K562 (cell line): ENCODE measurements around the gene THAP5. TPM values are rescaled to one million over a fixed set of nuclear protein-coding genes. Genes with fewer than 3 reads are reported as not detected.
A peak's percentile ranks its signal among the peaks of the same experiment; 100 is the strongest.
"Not testable (repeated sequence)": the region's sequence is repeated elsewhere in the genome, so short reads cannot be mapped to it uniquely, and the experiment has no call there.

Experiments used
- ATAC-seq: fragments of 200-7000 bp; cut with Tn5 transposase; 3 replicates; pipeline ENCODE4 v1.9.1; 2020; ENCODE audit warnings: moderate library complexity
- BruUV-seq: library from RNA; stranded (reverse); fragments of 400-500 nt; replicated peaks from 2 replicates; lab custom pipeline; 2021; lab: Mats Ljungman, UMichigan
- CTCF ChIA-PET: fragments of 300-600 bp; formaldehyde crosslinking; extraction: SDS; loops from one replicate; lab custom pipeline; 2021; ENCODE audit warnings: low intra/inter-chr PET ratio; lab: Yijun Ruan, JAX
- POLR2A ChIA-PET: fragments of 300-600, 350-650 bp; sonication (Branson Sonifier 250); formaldehyde crosslinking; extraction: SDS; loops from one replicate; lab custom pipeline; 2021; ENCODE audit warnings: antibody characterized with exemption, inconsistent platforms; lab: Yijun Ruan, JAX
- DNase-seq, 4 experiments: peaks; one replicate each; pipeline versions ENCODE4 v3.0.0 to v3.0.0-alpha.2; 2011 to 2018; ENCODE audit warnings: low spot score in 3 of 4, mixed read lengths in 3 of 4; ENCODE audit errors: extremely low read depth in 1 of 4
- FAIRE-seq: peaks from 2 replicates; lab custom pipeline; 2011; peaks lifted over from hg19 to GRCh38; lab: Jason Lieb, UNC
- H2AFZ ChIP-seq: 2 replicates; pipeline ENCODE4 v1.6.0; 2011; ENCODE audit warnings: low read depth, low read length, control low read depth, inconsistent platforms
- H3K27ac ChIP-seq: fragments of 200-600 bp; 3 replicates; pipeline ENCODE4 v1.8.0; 2011; ENCODE audit warnings: low read depth, mild to moderate bottlenecking, control low read depth, inconsistent platforms, low read length, moderate library complexity, mixed read lengths; ENCODE audit errors: extremely low read depth
- H3K27me3 ChIP-seq, 2 experiments: fragments of 300-600 bp in 1 of 2; 2 replicates in 1 of 2; 3 replicates in 1 of 2; pipeline versions ENCODE4 v1.6.0 to v1.8.0; 2011; ENCODE audit warnings: inconsistent platforms in 2 of 2, low read length in 2 of 2, mild to moderate bottlenecking in 1 of 2, mixed read lengths in 1 of 2, moderate library complexity in 1 of 2; ENCODE audit not compliant: control insufficient read depth in 2 of 2, insufficient read depth in 2 of 2
- H3K36me3 ChIP-seq: fragments of 300-600 bp; 3 replicates; pipeline ENCODE4 v1.8.0; 2011; ENCODE audit warnings: mild to moderate bottlenecking, low read length, inconsistent platforms; ENCODE audit not compliant: control insufficient read depth, insufficient read depth
- H3K4me1 ChIP-seq, 2 experiments: fragments of 200-600 bp in 1 of 2; replicated peaks in 1 of 2; 2 replicates in 1 of 2; 3 replicates in 1 of 2; pipeline versions ENCODE4 v1.5.1 to v1.8.0; 2011; ENCODE audit warnings: inconsistent platforms in 2 of 2, low read length in 2 of 2, mild to moderate bottlenecking in 1 of 2, mixed read lengths in 1 of 2, moderate library complexity in 1 of 2; ENCODE audit not compliant: control insufficient read depth in 2 of 2, insufficient read depth in 2 of 2
- H3K4me2 ChIP-seq: 2 replicates; pipeline ENCODE4 v1.6.1; 2011; ENCODE audit warnings: low read length, control low read depth, inconsistent platforms, mixed read lengths; ENCODE audit not compliant: insufficient read depth
- H3K4me3 ChIP-seq: fragments of 200-600 bp; sonication (generic), shearing (Covaris generic); 2 replicates; pipeline ENCODE4 v1.5.1; 2016; ENCODE audit warnings: control low read depth, inconsistent platforms
- H3K79me2 ChIP-seq: fragments of 200-600 bp; 3 replicates; pipeline ENCODE4 v1.8.0; 2011; ENCODE audit warnings: low read length, inconsistent platforms; ENCODE audit not compliant: control insufficient read depth, insufficient read depth
- H3K9ac ChIP-seq, 2 experiments: 2 replicates each; pipeline versions ENCODE4 v1.6.0 to v1.6.1; 2011; ENCODE audit warnings: low read depth in 2 of 2, low read length in 2 of 2, control low read depth in 1 of 2, inconsistent platforms in 1 of 2, mild to moderate bottlenecking in 1 of 2, mixed read lengths in 1 of 2; ENCODE audit not compliant: insufficient read depth in 1 of 2
- H3K9me1 ChIP-seq: one replicate; pipeline ENCODE4 v1.6.0; 2011; ENCODE audit warnings: inconsistent platforms, mild to moderate bottlenecking, low read length, moderate library complexity; ENCODE audit not compliant: control insufficient read depth, insufficient read depth
- H3K9me3 ChIP-seq: replicated peaks from 2 replicates; pipeline ENCODE4 v1.5.1; 2011; ENCODE audit warnings: low read depth, low read length, inconsistent platforms; ENCODE audit not compliant: control insufficient read depth, insufficient read depth
- H4K20me1 ChIP-seq: replicated peaks from 2 replicates; pipeline ENCODE4 v1.6.1; 2011; ENCODE audit warnings: low read length, inconsistent platforms, mixed read lengths; ENCODE audit not compliant: control insufficient read depth, insufficient read depth
- CBX3 ChIP-seq, 2 experiments: IDR thresholded peaks; 1 replicate in 1 of 2; 2 replicates in 1 of 2; pipeline ENCODE4 v1.6.1; 2012; ENCODE audit warnings: inconsistent platforms in 2 of 2, low read length in 2 of 2, borderline replicate concordance in 1 of 2, control low read depth in 1 of 2
- TRIM24 ChIP-seq, 2 experiments: fragments of 450-650 bp; IDR thresholded peaks; 2 replicates each; pipeline ENCODE4 v1.6.1; 2016
- ZNF431 ChIP-seq: sonication (generic); formaldehyde crosslinking; IDR thresholded peaks from 2 replicates; pipeline ENCODE4 v1.8.0; 2022; ENCODE audit warnings: mild to moderate bottlenecking, missing genetic modification reagents
- ZNF766 ChIP-seq: fragments of 200-800 bp; sonication (Bioruptor generic); conservative IDR thresholded peaks from 2 replicates; pipeline ENCODE4 v1.6.1; 2016; ENCODE audit warnings: missing genetic modification characterization, missing compliant biosample characterization
- WGBS: fragments of 100-300 bp; shearing (Covaris generic); methylation state at CpG from one replicate; pipeline ENCODE4 v1.1.6; 2016; ENCODE audit warnings: low coverage, mixed read lengths; ENCODE audit not compliant: insufficient coverage; ENCODE audit errors: missing lambda C conversion rate; 5-methylcytosine and 5-hydroxymethylcytosine counted together
- in situ Hi-C: fragments of 300-500 bp; cut with MboI; formaldehyde crosslinking; loops from 4 replicates; pipeline ENCODE4 v1.15.0; 2018; ENCODE audit warnings: inconsistent platforms, mixed read lengths
- intact Hi-C: fragments of 100-400 bp; cut with micrococcal nuclease; formaldehyde crosslinking; loops from 2 replicates; pipeline ENCODE4 v1.14.2; 2022
- polyA plus RNA-seq, 8 experiments: library from polyadenylated mRNA; depleted of rRNA in 4 of 8; stranded (reverse) in 5 of 8; unstranded in 3 of 8; fragments of >200 nt; fragmentation: Nextera tagmentation in 2 of 8; fragmentation: Illumina TruSeq in 1 of 8; extraction: Ambion mirVana in 2 of 8; extraction: Trizol in 1 of 8; gene quantifications; 2 replicates each; pipeline versions ENCODE4 v1.2.1 to v1.2.3, GENCODE V29; 2011 to 2014; ENCODE audit warnings: inconsistent platforms in 1 of 8, missing spikeins in 1 of 8
- total RNA-seq, 7 experiments: library from RNA; depleted of rRNA in 6 of 7; stranded (reverse); fragments of >200 nt in 6 of 7; fragmentation: Illumina TruSeq in 2 of 7; extraction: Trizol in 2 of 7; gene quantifications; 2 replicates each; pipeline versions ENCODE4 v1.2.1 to v1.2.3, GENCODE V29; 2011 to 2021; ENCODE audit warnings: low replicate concordance in 1 of 7
- TF ChIP-seq, protein P1 (sequence below): fragments of 450-650 bp; IDR thresholded peaks from 2 replicates; pipeline ENCODE4 v1.6.1; 2016; ENCODE audit warnings: mild to moderate bottlenecking

The THAP5 gene
- total and polyA plus RNA-seq, 9 of the 15 experiments (the other 6 are each of a cell fraction or from before 2014, with no cell fraction given): 16.5 to 58.1 (median 28.2) TPM

GRCh38 chr7:108548141-108548896, 21.2 kb downstream of the THAP5 start:
- H3K79me2 ChIP-seq, H3K9ac ChIP-seq, CTCF ChIA-PET, H3K36me3 ChIP-seq, H4K20me1 ChIP-seq, H3K27me3 ChIP-seq, DNase-seq, FAIRE-seq, H3K4me1 ChIP-seq, H3K27ac ChIP-seq, H3K4me3 ChIP-seq, ATAC-seq, H3K4me2 ChIP-seq, H3K9me3 ChIP-seq, BruUV-seq, H2AFZ ChIP-seq, H3K9me1 ChIP-seq, intact Hi-C loops, in situ Hi-C loops: not testable (repeated sequence)
- POLR2A ChIA-PET: interaction anchor here (0.5 to 2.3 kb wide), 5 partner anchors 11 to 23 kb away, joined by 3 to 10 read pairs (median 3); partner anchors contain the start of genes DNAJB9, PNPLA8 and THAP5
- TF ChIP-seq TRIM24 (IDR thresholded peaks at IDR 0.05) (peak; percentile 27 to 39; a peak in 2 of 4 replicates), ZNF431 (CRISPR knock-in tag) (peak; percentile 99), ZNF766 (CRISPR knock-in tag) (0 out of 2 replicates have a peak, but pooled peaks have one; percentile 48), CBX3 (IDR thresholded peaks at IDR 0.05; ENCODE audit: borderline replicate concordance in 1 of 2, low read length in 2 of 2) (peak in 1 of 2 experiments; percentile 24; a peak in 1 of 3 replicates)
- TF ChIP-seq, protein P1, sequence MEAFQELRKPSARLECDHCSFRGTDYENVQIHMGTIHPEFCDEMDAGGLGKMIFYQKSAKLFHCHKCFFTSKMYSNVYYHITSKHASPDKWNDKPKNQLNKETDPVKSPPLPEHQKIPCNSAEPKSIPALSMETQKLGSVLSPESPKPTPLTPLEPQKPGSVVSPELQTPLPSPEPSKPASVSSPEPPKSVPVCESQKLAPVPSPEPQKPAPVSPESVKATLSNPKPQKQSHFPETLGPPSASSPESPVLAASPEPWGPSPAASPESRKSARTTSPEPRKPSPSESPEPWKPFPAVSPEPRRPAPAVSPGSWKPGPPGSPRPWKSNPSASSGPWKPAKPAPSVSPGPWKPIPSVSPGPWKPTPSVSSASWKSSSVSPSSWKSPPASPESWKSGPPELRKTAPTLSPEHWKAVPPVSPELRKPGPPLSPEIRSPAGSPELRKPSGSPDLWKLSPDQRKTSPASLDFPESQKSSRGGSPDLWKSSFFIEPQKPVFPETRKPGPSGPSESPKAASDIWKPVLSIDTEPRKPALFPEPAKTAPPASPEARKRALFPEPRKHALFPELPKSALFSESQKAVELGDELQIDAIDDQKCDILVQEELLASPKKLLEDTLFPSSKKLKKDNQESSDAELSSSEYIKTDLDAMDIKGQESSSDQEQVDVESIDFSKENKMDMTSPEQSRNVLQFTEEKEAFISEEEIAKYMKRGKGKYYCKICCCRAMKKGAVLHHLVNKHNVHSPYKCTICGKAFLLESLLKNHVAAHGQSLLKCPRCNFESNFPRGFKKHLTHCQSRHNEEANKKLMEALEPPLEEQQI: peak; percentile 38; the same call in 1 of the 2 replicates
- 29% methylated on average over 2 of the region's 2 CpGs for WGBS
